NB4 (cell line): ENCODE measurements around the gene BACE1.

ENCODE experiments used
- MAX ChIP-seq: IDR thresholded peaks from 2 replicates; pipeline ENCODE4 v1.6.1; 2011; ENCODE audit warnings: low read depth, low read length
- POLR2A ChIP-seq: IDR thresholded peaks from 2 replicates; pipeline ENCODE4 v1.6.1; 2011; ENCODE audit warnings: mild to moderate bottlenecking; ENCODE audit not compliant: insufficient read length; ENCODE audit errors: extremely low read depth
- TF ChIP-seq, protein P1 (sequence below): IDR thresholded peaks from one replicate; pipeline ENCODE4 v1.5.1; 2012; ENCODE audit warnings: low read depth, low read length

GRCh38 chr11:117248341-117248740, 67.7 kb downstream of the BACE1 start:
- TF ChIP-seq, protein P1, sequence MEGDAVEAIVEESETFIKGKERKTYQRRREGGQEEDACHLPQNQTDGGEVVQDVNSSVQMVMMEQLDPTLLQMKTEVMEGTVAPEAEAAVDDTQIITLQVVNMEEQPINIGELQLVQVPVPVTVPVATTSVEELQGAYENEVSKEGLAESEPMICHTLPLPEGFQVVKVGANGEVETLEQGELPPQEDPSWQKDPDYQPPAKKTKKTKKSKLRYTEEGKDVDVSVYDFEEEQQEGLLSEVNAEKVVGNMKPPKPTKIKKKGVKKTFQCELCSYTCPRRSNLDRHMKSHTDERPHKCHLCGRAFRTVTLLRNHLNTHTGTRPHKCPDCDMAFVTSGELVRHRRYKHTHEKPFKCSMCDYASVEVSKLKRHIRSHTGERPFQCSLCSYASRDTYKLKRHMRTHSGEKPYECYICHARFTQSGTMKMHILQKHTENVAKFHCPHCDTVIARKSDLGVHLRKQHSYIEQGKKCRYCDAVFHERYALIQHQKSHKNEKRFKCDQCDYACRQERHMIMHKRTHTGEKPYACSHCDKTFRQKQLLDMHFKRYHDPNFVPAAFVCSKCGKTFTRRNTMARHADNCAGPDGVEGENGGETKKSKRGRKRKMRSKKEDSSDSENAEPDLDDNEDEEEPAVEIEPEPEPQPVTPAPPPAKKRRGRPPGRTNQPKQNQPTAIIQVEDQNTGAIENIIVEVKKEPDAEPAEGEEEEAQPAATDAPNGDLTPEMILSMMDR: no peak
- TF ChIP-seq POLR2A (no peak), MAX (no peak)
